Upper lobe of left lung (tissue), 4 donors: ENCODE results near the gene WRNIP1.

Experiments
- EP300 ChIP-seq, 4 donors: sonication (generic); formaldehyde crosslinking; IDR thresholded peaks; one replicate each; pipeline ENCODE4 v1.5.1; 2017; ENCODE audit warnings: antibody characterized with exemption in 4 of 4, control low read depth in 2 of 4
- POLR2A ChIP-seq, 4 donors: fragments of 450-650 bp; IDR thresholded peaks; one replicate each; pipeline ENCODE4 v1.5.1; 2016 to 2017; ENCODE audit warnings: antibody characterized with exemption in 4 of 4, mild to moderate bottlenecking in 2 of 4
- POLR2AphosphoS5 ChIP-seq, 2 donors: sonication (generic); formaldehyde crosslinking; IDR thresholded peaks; one replicate each; pipeline ENCODE4 v1.5.1; 2017; ENCODE audit warnings: antibody characterized with exemption in 2 of 2
- TF ChIP-seq, protein P1 (sequence below), 6 experiments: fragments of 450-650 bp in 4 of 6; fragments of 200-600 bp in 2 of 6; sonication (generic) in 2 of 6; IDR thresholded peaks; one replicate each; pipeline ENCODE4 v1.5.1; 2016 to 2019; ENCODE audit warnings: antibody characterized with exemption in 6 of 6

GRCh38 chr6:2738373-2738979 is 26.7 kb upstream of the WRNIP1 start:
- no peak for TF ChIP-seq POLR2A (IDR thresholded peaks at IDR 0.05)
- TF ChIP-seq, protein P1, sequence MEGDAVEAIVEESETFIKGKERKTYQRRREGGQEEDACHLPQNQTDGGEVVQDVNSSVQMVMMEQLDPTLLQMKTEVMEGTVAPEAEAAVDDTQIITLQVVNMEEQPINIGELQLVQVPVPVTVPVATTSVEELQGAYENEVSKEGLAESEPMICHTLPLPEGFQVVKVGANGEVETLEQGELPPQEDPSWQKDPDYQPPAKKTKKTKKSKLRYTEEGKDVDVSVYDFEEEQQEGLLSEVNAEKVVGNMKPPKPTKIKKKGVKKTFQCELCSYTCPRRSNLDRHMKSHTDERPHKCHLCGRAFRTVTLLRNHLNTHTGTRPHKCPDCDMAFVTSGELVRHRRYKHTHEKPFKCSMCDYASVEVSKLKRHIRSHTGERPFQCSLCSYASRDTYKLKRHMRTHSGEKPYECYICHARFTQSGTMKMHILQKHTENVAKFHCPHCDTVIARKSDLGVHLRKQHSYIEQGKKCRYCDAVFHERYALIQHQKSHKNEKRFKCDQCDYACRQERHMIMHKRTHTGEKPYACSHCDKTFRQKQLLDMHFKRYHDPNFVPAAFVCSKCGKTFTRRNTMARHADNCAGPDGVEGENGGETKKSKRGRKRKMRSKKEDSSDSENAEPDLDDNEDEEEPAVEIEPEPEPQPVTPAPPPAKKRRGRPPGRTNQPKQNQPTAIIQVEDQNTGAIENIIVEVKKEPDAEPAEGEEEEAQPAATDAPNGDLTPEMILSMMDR (IDR thresholded peaks at IDR 0.05): peak; percentile 31 to 67 (median 46)
- no peak for TF ChIP-seq POLR2AphosphoS5 (IDR thresholded peaks at IDR 0.05)
- no peak for TF ChIP-seq EP300 (IDR thresholded peaks at IDR 0.05)
